Lung (tissue), 12 donors: ENCODE data around the gene ERC2. TPM values are rescaled to one million over a fixed set of nuclear protein-coding genes. Genes with fewer than 3 reads are reported as not detected.

Experiments used
- ATAC-seq: fragments of 200-7000 bp; cut with Tn5 transposase; one replicate; pipeline ENCODE4 v1.9.1; 2020; ENCODE audit warnings: moderate number of reproducible peaks; ENCODE audit not compliant: insufficient read depth, low FRiP score
- DNase-seq, 3 donors: peaks; one replicate each; pipeline ENCODE4 v3.0.0-alpha.2; 2013 to 2017
- H3K27ac ChIP-seq, 2 donors: one replicate each; pipeline ENCODE4 v1.5.1; 2013; ENCODE audit warnings: mild to moderate bottlenecking in 2 of 2, moderate library complexity in 2 of 2, control low read depth in 1 of 2, inconsistent platforms in 1 of 2, low read depth in 1 of 2, low read length in 1 of 2
- H3K27me3 ChIP-seq, 3 donors: one replicate each; pipeline ENCODE4 v1.5.1; 2013; ENCODE audit warnings: low read length in 2 of 3; ENCODE audit not compliant: control insufficient read depth in 3 of 3, insufficient read depth in 3 of 3
- H3K36me3 ChIP-seq, 4 donors: one replicate each; pipeline ENCODE4 v1.5.1; 2013; ENCODE audit warnings: low read length in 4 of 4, mild to moderate bottlenecking in 1 of 4, moderate library complexity in 1 of 4; ENCODE audit not compliant: control insufficient read depth in 4 of 4, insufficient read depth in 4 of 4
- H3K4me1 ChIP-seq, 5 donors: one replicate each; pipeline ENCODE4 v1.5.1; 2013; ENCODE audit warnings: low read length in 5 of 5, mild to moderate bottlenecking in 2 of 5, moderate library complexity in 1 of 5; ENCODE audit not compliant: control insufficient read depth in 5 of 5, insufficient read depth in 5 of 5
- H3K4me3 ChIP-seq: one replicate; pipeline ENCODE4 v1.5.1; 2013; ENCODE audit warnings: mild to moderate bottlenecking, control low read depth, moderate library complexity
- H3K9ac ChIP-seq, 2 donors: one replicate each; pipeline ENCODE4 v1.5.1; 2013; ENCODE audit warnings: low read length in 2 of 2, control low read depth in 1 of 2; ENCODE audit not compliant: insufficient read depth in 1 of 2
- H3K9me3 ChIP-seq, 4 donors: one replicate each; pipeline ENCODE4 v1.5.1; 2013; ENCODE audit warnings: low read length in 3 of 4, mild to moderate bottlenecking in 1 of 4, moderate library complexity in 1 of 4; ENCODE audit not compliant: control insufficient read depth in 4 of 4, insufficient read depth in 3 of 4
- CTCF ChIP-seq: IDR thresholded peaks from 2 replicates; pipeline ENCODE4 v1.5.1; 2012; ENCODE audit warnings: mild to moderate bottlenecking; ENCODE audit errors: control extremely low read depth, extremely low read depth
- WGBS, 2 donors: extraction: QIAGEN DNeasy Blood & Tissue Kit; methylation state at CpG; one replicate each; pipeline ENCODE4 v1.1.7; 2013; 5-methylcytosine and 5-hydroxymethylcytosine counted together
- polyA plus RNA-seq, 2 donors: library from polyadenylated mRNA; stranded (reverse); fragments of 200-250 nt; gene quantifications; one replicate each; pipeline ENCODE4 v1.2.1, GENCODE V29; 2013
- total RNA-seq, 2 donors: library from RNA; depleted of rRNA in 1 of 2; stranded (reverse); fragments of >200 nt in 1 of 2; gene quantifications; one replicate each; pipeline ENCODE4 v1.2.1, GENCODE V29; 2014 to 2021
- donor health status: control.
- donor health status: control.
- donor health status: Bipolar disorder and iron deficiency.
- donor health status: healthy.
- donor health status: DM: yes; HTN: yes; CAD: no.

ERC2 gene
- total and polyA plus RNA-seq, 4 donors: 0.20 to 3.5 (median 0.97) TPM

DNA sequence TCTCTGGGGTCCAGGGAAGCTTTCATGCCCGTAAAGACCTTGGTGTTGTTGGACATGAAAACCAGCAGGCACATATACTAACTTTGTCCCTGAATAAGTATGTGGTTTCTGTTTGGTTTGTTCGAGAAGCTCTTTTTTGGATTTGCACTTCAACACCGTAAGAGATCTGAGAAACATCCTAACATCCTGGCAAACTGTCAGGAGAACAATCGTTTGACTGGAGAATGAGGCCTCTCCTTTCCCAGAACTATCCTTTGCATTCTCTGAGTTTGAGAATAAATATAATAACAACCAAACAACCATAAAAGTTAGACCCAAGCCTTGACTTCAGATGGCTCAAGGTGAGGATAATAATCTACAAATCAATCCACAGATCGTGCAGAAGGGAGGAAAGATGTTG lies 750.8 kb downstream of the ERC2 start:
- Histone ChIP-seq H3K4me1 (peaks cover 0 to 5% (median 0%) of the 10 kb centered on the region in 5 donors), H3K27ac (no peak overlapping the region), H3K4me3 (no peak overlapping the region), H3K36me3 (no peaks in the 10 kb centered on the region), H3K9ac (no peak overlapping the region), H3K9me3 (no peaks in the 10 kb centered on the region), H3K27me3 (peaks cover 0 to 42% (median 0%) of the 10 kb centered on the region in 3 donors)
- no peak for TF ChIP-seq CTCF
- ATAC-seq (no peak), DNase-seq (no peak)
- 71 to 77% methylated on average over 5 of the region's 5 CpGs for WGBS, 2 donors

DNA sequence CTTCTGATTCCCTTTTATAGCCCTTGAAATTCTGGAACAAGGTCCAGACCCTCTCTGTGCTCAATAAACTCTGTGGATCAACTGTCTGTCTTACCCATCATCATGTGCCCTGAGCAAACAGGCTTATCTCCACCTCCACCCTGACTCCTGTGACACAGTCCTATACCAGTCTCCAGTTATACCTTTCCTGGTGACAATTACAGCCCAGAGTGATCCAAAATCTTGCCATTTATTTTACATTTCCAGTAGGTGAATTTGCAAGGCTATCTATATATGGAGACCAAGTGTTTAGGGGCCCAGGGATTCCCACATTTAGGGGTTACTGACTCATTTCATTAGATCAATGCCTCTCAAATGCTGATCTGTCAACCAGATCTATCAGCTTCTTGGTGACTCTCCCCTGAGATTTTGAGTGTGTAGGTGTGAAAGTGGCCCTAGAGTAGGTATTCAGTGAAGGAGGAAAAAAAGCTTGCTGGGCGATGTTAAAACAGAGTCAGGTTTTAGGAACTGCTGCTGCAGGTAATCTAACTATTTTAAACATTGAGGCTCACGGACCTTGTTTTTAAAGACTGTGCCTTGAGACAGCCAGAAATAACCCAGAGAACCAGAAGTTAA lies 751.5 kb downstream of the ERC2 start:
- Histone ChIP-seq H3K9ac (no peak overlapping the region), H3K9me3 (no peaks in the 10 kb centered on the region), H3K27ac (no peak overlapping the region), H3K4me3 (no peak overlapping the region), H3K36me3 (no peaks in the 10 kb centered on the region), H3K4me1 (peaks cover 0 to 5% (median 0%) of the 10 kb centered on the region in 5 donors), H3K27me3 (peaks cover 0 to 48% (median 0%) of the 10 kb centered on the region in 3 donors)
- TF ChIP-seq CTCF: no peak
- ATAC-seq: no peak
- DNase-seq: no peak
- WGBS, 2 donors: 91 to 93% methylated on average over 2 of the region's 2 CpGs

DNA sequence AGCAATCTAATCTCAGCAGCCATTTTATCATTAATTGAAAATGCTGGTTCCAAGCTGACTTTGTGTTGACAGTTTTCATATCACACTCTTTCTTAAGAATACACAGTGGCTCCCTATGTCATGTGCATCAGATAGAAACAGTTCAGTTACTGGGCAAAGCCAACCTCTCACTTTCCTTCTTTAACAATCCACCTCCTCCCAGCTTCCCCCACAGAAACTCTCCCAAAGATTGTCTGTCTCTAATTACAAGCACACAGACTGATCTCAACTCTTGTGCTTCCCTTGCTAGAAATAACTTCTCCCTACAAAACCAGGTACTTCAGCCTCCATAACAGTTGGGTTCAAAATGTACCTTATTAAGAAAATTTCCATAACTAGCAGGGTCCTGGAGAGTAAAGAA lies 752.2 kb downstream of the ERC2 start:
- TF ChIP-seq CTCF: no peak
- DNase-seq: no peak
- no peaks in the 10 kb centered on the region for H3K9me3 ChIP-seq

DNA sequence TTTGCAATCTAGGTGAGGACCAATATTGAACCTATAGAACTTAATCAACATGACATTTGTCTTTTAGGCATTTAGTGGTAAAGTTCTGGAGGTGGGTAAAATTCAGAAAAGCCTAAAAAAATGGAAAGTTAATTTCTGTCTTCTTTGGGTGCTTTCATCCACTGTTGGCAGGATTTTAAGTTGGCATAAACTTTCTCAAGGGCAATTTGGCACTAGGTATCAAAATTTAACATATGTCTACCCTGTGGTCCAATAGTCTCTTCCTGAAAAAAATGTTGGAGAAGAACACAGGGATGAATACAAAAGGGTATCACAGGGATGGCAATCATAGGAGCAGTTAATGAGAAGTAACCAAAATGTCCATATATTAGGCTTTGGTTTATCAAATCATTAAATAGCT lies 754.2 kb downstream of the ERC2 start:
- TF ChIP-seq CTCF: no peak
- no peak overlapping the region for H3K9ac ChIP-seq
- no peak overlapping the region for H3K4me3 ChIP-seq
- DNase-seq (no peak), ATAC-seq (no peak)
- peaks cover 0 to 5% (median 0%) of the 10 kb centered on the region in 5 donors for H3K4me1 ChIP-seq
- no peak overlapping the region for H3K27ac ChIP-seq
- H3K9me3 ChIP-seq: no peaks in the 10 kb centered on the region
- no peaks in the 10 kb centered on the region for H3K36me3 ChIP-seq
- H3K27me3 ChIP-seq: peaks cover 0 to 57% (median 0%) of the 10 kb centered on the region in 3 donors

More for the DNA sequence above, 752.2 kb downstream of the ERC2 start:
- peaks cover 0 to 48% (median 0%) of the 10 kb centered on the region in 3 donors for H3K27me3 ChIP-seq
- H3K9ac ChIP-seq: no peak overlapping the region
- no peak overlapping the region for H3K27ac ChIP-seq
- peaks cover 0 to 5% (median 0%) of the 10 kb centered on the region in 5 donors for H3K4me1 ChIP-seq
- no peak for ATAC-seq
- H3K36me3 ChIP-seq: no peaks in the 10 kb centered on the region
- H3K4me3 ChIP-seq: no peak overlapping the region
